GM23248 (cell line): ENCODE measurements around the gene MAGEL2. TPM values are rescaled to one million over a fixed set of nuclear protein-coding genes. Genes with fewer than 3 reads are reported as not detected.

Experiments used
- DNase-seq: peaks from one replicate; pipeline ENCODE4 v3.0.0-alpha.2; 2015
- H2AFZ ChIP-seq: fragments of 200-600 bp; sonication (generic); 2 replicates; pipeline ENCODE4 v1.6.1; 2016; ENCODE audit warnings: antibody characterized with exemption
- H3F3A ChIP-seq: fragments of 200-600 bp; sonication (generic); 2 replicates; pipeline ENCODE4 v1.6.1; 2016; ENCODE audit warnings: mild to moderate bottlenecking, antibody characterized with exemption, mixed run types; ENCODE audit not compliant: insufficient read depth
- H3K27ac ChIP-seq: fragments of 200-600 bp; sonication (generic); 2 replicates; pipeline ENCODE4 v1.5.1; 2016; ENCODE audit warnings: mild to moderate bottlenecking
- H3K27me3 ChIP-seq: fragments of 200-600 bp; sonication (generic); replicated peaks from 2 replicates; pipeline ENCODE4 v1.6.1; 2016; ENCODE audit warnings: mild to moderate bottlenecking; ENCODE audit not compliant: insufficient read depth
- H3K36me3 ChIP-seq: fragments of 200-600 bp; sonication (generic); 2 replicates; pipeline ENCODE4 v1.6.1; 2016; ENCODE audit warnings: low read depth, mild to moderate bottlenecking
- H3K4me1 ChIP-seq: fragments of 200-600 bp; sonication (generic); 2 replicates; pipeline ENCODE4 v1.6.1; 2016; ENCODE audit warnings: mild to moderate bottlenecking; ENCODE audit not compliant: insufficient read depth
- H3K4me2 ChIP-seq: fragments of 200-600 bp; sonication (generic); one replicate; pipeline ENCODE4 v1.6.1; 2016; ENCODE audit warnings: mild to moderate bottlenecking; ENCODE audit not compliant: unreplicated experiment
- H3K4me3 ChIP-seq: fragments of 200-600 bp; sonication (generic); 2 replicates; pipeline ENCODE4 v1.5.1; 2016; ENCODE audit warnings: mild to moderate bottlenecking
- H3K79me2 ChIP-seq: fragments of 200-600 bp; sonication (generic); 2 replicates; pipeline ENCODE4 v1.6.1; 2016; ENCODE audit warnings: mild to moderate bottlenecking; ENCODE audit not compliant: insufficient read depth
- H3K9ac ChIP-seq: fragments of 200-600 bp; sonication (generic); 2 replicates; pipeline ENCODE4 v1.6.1; 2016; ENCODE audit warnings: mild to moderate bottlenecking
- H3K9me2 ChIP-seq: fragments of 200-600 bp; sonication (generic); 2 replicates; pipeline ENCODE4 v1.6.1; 2016; ENCODE audit warnings: mixed run types, mild to moderate bottlenecking, moderate library complexity; ENCODE audit not compliant: insufficient read depth
- H3K9me3 ChIP-seq: fragments of 200-600 bp; sonication (generic); one replicate; pipeline ENCODE4 v1.6.1; 2017; ENCODE audit warnings: low read depth
- H4K20me1 ChIP-seq: fragments of 200-600 bp; sonication (generic); 2 replicates; pipeline ENCODE4 v1.6.0; 2016; ENCODE audit not compliant: insufficient read depth
- EZH2 ChIP-seq: fragments of 200-600 bp; sonication (generic); IDR thresholded peaks from 2 replicates; pipeline ENCODE4 v1.6.1; 2018; ENCODE audit warnings: antibody characterized with exemption, mild to moderate bottlenecking; ENCODE audit not compliant: insufficient read depth, poor library complexity, severe bottlenecking
- EZH2phosphoT487 ChIP-seq: fragments of 200-600 bp; sonication (generic); IDR thresholded peaks from 2 replicates; pipeline ENCODE4 v1.6.1; 2018; ENCODE audit warnings: antibody characterized with exemption, moderate library complexity, mild to moderate bottlenecking, low read depth; ENCODE audit not compliant: insufficient read depth
- WGBS, 2 experiments: methylation state at CpG; one replicate each; pipeline ENCODE4 v1.1.6; 2015 to 2017; ENCODE audit warnings: low lambda C conversion rate in 2 of 2, low coverage in 1 of 2; ENCODE audit errors: missing lambda C conversion rate in 2 of 2; 5-methylcytosine and 5-hydroxymethylcytosine counted together
- in situ Hi-C: fragments of 300-500 bp; cut with MboI; formaldehyde crosslinking; loops from 2 replicates; pipeline ENCODE4 v1.15.0; 2020
- polyA plus RNA-seq: library from polyadenylated mRNA; unstranded; fragments of >200 nt; fragmentation: Nextera tagmentation; extraction: Ambion mirVana; gene quantifications from 2 replicates; pipeline ENCODE4 v1.2.1, GENCODE V29; 2016
- total RNA-seq: library from RNA; depleted of rRNA; stranded (reverse); fragments of >200 nt; shearing (Covaris generic); gene quantifications from 2 replicates; pipeline ENCODE4 v1.2.3, GENCODE V29; 2014

The MAGEL2 gene
- total and polyA plus RNA-seq, 2 experiments from 2014 or later: 0.14 to 0.22 TPM

- no peak for DNase-seq
- no peak overlapping the region for H3K4me3 ChIP-seq
- TF ChIP-seq EZH2 (no peak), EZH2phosphoT487 (no peak)
- no peaks in the 10 kb centered on the region for H4K20me1 ChIP-seq
- in situ Hi-C loops: loop anchor here (25.0 kb wide), 1 partner anchor 1853 kb away; no protein-coding TSS in a partner anchor
- H3K9me2 ChIP-seq: no peaks in the 10 kb centered on the region
- H3K9me3 ChIP-seq: no peaks in the 10 kb centered on the region
- H3F3A ChIP-seq: no peaks in the 10 kb centered on the region
- H3K27ac ChIP-seq: no peak overlapping the region
- no peaks in the 10 kb centered on the region for H3K27me3 ChIP-seq
- no peaks in the 10 kb centered on the region for H3K36me3 ChIP-seq
- H3K4me2 ChIP-seq: no peak overlapping the region
- H3K79me2 ChIP-seq: no peaks in the 10 kb centered on the region
- H3K9ac ChIP-seq: no peak overlapping the region
- 24 to 33% methylated on average over 6 to 8 of the region's 8 CpGs for WGBS, 2 experiments
- no peaks in the 10 kb centered on the region for H3K4me1 ChIP-seq
- H2AFZ ChIP-seq: no peak overlapping the region
Observed at GRCh38 chr15:23634181-23634580, 13.5 kb downstream of the MAGEL2 start.

GRCh38 chr15:23629234-23629805, 18.3 kb downstream of the MAGEL2 start:
- no peaks in the 10 kb centered on the region for H3K36me3 ChIP-seq
- no peaks in the 10 kb centered on the region for H3K79me2 ChIP-seq
- H3K27ac ChIP-seq: no peak overlapping the region
- no peaks in the 10 kb centered on the region for H4K20me1 ChIP-seq
- H3F3A ChIP-seq: no peaks in the 10 kb centered on the region
- H3K9me3 ChIP-seq: no peaks in the 10 kb centered on the region
- H3K9ac ChIP-seq: no peak overlapping the region
- H3K4me2 ChIP-seq: no peak overlapping the region
- H2AFZ ChIP-seq: no peak overlapping the region
- H3K9me2 ChIP-seq: no peaks in the 10 kb centered on the region
- in situ Hi-C loops: loop anchor here (25.0 kb wide), 1 partner anchor 1858 kb away; no protein-coding TSS in a partner anchor
- H3K4me1 ChIP-seq: no peaks in the 10 kb centered on the region
- DNase-seq: peak; percentile 57
- no peaks in the 10 kb centered on the region for H3K27me3 ChIP-seq
- WGBS, 2 experiments: 6 to 12% methylated on average over 4 of the region's 4 CpGs
- no peak overlapping the region for H3K4me3 ChIP-seq
- no peak for TF ChIP-seq EZH2
- no peak for TF ChIP-seq EZH2phosphoT487

- Histone ChIP-seq H3K4me1 (no peaks in the 10 kb centered on the region), H4K20me1 (no peaks in the 10 kb centered on the region), H3K9ac (no peak overlapping the region), H3K36me3 (no peaks in the 10 kb centered on the region), H3K79me2 (no peaks in the 10 kb centered on the region), H3K4me2 (no peak overlapping the region), H3K27me3 (no peaks in the 10 kb centered on the region), H3K27ac (no peak overlapping the region), H3K9me2 (no peaks in the 10 kb centered on the region), H3F3A (no peaks in the 10 kb centered on the region), H3K4me3 (no peak overlapping the region), H3K9me3 (no peaks in the 10 kb centered on the region), H2AFZ (no peak overlapping the region)
- in situ Hi-C loops: loop anchor here (25.0 kb wide), 1 partner anchor 1859 kb away; no protein-coding TSS in a partner anchor
- no peak for DNase-seq
- TF ChIP-seq EZH2phosphoT487 (no peak), EZH2 (no peak)
- WGBS, 2 experiments: 12 to 17% methylated on average over 13 of the region's 13 CpGs
Observed at GRCh38 chr15:23628612-23629233, 18.9 kb downstream of the MAGEL2 start.

- 31 to 36% methylated on average over 10 of the region's 10 CpGs for WGBS, 2 experiments
- Histone ChIP-seq H3K79me2 (no peaks in the 10 kb centered on the region), H3F3A (no peaks in the 10 kb centered on the region), H3K4me1 (no peaks in the 10 kb centered on the region), H3K9me3 (no peaks in the 10 kb centered on the region), H3K9me2 (no peaks in the 10 kb centered on the region), H3K4me2 (no peak overlapping the region), H4K20me1 (no peaks in the 10 kb centered on the region), H3K36me3 (no peaks in the 10 kb centered on the region), H3K27me3 (no peaks in the 10 kb centered on the region), H2AFZ (no peak overlapping the region), H3K27ac (no peak overlapping the region), H3K4me3 (no peak overlapping the region), H3K9ac (no peak overlapping the region)
- in situ Hi-C loops: no loop called here
- TF ChIP-seq EZH2 (no peak), EZH2phosphoT487 (no peak)
- DNase-seq: no peak
Observed at GRCh38 chr15:23616536-23616935, 31.1 kb downstream of the MAGEL2 start.
